A549 (cell line): ENCODE data around the gene KIRREL2.

ENCODE experiments used
- CTCF ChIP-seq: fragments of >200 bp; sonication (Bioruptor Twin); formaldehyde crosslinking; IDR thresholded peaks from 3 replicates; pipeline ENCODE4 v1.5.1; 2016
- JUNB ChIP-seq: fragments of >200 bp; sonication (Bioruptor Twin); formaldehyde crosslinking; IDR thresholded peaks from 2 replicates; pipeline ENCODE4 v1.6.1; 2016

- TF ChIP-seq JUNB: no peak
- TF ChIP-seq CTCF: no peak
Measured at GRCh38 chr19:35822579-35822978, 34.1 kb upstream of the KIRREL2 start.
